Glomerular visceral epithelial cell (primary cell): Measurements from ENCODE around the gene LMOD2.

Experiments
- DNase-seq: peaks from one replicate; pipeline ENCODE4 v3.0.0-alpha.2; 2016; ENCODE audit errors: extremely low spot score

Gene LMOD2

DNA sequence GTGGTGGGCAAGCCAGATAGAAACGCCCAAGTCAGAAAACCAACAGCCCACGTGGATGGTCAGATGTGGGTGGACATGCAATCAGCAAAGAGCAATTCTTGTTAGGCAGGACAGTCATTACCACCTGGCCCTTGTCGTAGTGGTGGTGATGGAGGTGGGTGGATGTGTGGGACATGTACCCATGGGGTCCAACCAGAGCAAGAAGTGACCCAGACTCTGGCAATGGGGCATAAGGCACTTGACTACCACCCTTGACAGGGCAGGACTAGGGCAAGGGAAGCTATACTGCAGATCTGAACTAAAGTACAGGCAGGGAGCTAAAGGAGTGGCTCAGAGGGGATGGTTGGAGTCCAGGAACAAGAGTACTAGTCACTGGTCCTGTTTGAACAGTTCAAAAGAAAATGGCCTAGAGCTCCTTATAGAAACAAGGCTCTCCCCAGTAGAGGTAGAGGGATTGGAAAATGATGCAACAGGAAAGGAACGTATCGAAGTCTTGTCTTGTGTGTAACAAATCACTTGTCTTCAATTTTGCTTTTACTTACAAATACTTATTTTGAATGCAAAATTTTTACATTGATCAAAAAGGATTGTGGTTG lies 17.6 kb downstream of the LMOD2 start:
- DNase-seq, result no peak

DNA sequence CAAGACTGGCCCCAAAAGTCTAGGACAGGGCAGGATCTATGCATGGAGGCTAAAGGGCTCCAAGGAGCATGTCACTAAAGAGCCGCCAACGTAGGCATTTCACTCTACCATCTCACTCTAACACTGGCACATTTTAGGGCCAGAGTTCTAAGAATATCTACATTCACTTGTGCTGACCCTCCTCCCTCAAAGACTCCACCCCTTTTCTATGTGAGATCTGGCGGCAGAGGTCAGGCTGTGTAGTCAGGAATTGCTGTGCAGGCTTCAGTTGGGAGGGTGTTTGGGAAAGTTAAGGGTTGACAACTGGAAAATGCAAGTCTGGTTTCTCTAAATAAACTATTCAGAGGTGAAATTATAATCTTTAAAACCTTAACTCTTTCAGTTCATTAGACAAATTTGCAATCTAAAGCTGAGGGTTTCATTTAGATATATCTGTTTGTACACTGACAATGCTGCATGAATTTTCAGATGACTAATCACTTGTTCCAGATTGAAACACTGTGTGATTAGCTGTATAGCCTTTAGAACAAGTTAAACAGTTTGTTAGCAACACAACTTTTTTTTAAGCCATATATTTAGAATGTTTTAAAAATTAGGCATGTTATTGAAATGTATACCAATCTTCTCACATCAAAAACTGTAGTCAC lies 18.2 kb downstream of the LMOD2 start:
- no peak for DNase-seq

DNA sequence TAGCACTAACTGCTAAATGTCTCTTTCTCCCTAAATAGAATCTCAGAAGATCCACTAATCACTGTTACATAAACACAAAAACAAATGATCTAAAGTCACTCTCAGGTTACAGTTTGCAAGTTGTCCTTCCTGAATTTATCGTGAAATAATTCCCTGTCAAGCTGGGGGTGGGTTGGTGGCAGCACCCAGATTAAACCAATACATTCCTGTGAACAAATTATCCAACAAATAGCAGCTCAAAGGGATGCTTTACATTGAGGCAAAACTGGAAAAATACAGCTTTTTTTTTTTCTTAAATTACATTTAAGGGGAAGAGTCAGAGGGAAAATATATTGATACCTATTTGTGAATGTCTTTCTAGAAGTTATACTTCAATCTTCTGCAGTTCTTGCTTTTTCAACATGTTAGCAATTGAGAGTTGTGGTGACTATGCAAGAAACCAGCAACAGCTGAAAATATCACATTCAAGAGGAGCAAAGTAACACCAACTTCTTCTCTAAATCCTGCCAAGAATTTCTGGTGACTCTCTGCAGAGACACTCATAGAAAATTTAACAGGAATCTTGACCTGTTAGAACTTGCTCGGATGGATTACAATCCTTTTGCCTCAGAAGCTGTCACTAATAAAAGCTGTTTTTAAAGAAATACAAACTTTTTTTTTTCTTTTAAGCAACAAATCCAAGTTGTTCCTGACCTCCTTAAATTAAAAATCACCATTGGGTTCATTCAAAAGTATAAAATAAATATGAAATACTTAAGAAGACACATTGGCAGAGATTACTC lies 18.9 kb downstream of the LMOD2 start:
- peak; percentile 30 for DNase-seq

DNA sequence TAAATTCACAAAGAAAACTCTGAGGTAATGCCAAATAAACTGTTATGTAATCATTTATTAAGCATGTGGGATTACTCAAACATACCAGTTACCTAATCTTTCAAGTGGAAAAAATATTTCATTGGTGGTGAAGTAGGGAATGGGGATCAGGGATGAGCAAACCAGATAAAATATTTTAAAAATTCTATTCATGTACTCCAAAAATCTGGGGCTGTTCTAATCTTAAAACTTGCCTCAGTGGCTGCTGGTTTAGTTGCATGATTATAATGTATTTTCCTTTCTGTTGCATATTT lies 19.5 kb downstream of the LMOD2 start:
- peak; percentile 38 for DNase-seq

DNA sequence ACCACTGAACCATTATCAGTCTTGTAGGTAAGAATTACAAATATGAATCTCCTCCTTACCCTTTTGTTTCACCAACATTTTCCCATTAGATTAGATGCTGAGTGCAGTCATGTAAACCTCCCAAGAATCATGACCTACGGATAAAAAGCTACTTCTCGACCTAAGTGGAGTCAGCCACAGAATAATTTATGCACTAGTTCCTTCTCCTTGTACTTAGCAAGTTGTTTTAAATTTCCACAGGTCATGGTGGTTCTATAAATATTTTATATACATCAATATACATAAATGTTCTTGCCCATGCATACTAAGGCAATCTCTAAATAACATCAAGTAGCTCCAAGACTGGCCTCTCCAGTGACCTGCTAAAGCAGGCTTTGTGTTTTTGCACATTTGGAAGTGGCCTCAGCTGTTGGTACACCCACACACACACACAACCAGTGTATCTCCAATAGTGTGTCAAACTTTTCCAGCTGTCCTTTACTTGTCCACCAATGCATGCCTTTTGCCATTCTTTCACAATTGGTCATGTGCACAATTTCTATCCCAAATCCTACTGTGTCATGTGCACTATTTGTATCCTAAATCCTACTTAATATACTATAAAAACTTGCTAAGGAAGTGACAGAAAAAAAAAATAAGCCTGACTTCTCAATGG lies 21.5 kb downstream of the LMOD2 start:
- no peak for DNase-seq

DNA sequence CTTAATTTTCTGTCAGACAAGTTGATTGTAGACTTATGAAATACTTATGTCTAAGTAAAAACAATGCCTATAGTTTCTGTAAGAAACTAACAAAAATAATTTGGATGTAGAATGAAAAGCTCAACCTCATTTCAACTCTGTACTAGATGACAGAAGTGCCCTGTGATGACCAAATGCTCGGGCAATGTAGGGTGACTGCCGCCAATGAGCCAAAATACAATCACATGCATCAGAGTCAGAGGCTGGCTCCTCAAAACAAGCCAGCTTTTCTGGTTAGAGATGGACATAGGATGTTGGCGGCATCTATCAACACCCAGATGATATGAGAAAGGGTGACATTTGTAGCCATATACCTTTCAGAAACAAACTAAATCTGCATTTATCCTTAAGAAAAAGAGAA lies 23.9 kb downstream of the LMOD2 start:
- no peak for DNase-seq

DNA sequence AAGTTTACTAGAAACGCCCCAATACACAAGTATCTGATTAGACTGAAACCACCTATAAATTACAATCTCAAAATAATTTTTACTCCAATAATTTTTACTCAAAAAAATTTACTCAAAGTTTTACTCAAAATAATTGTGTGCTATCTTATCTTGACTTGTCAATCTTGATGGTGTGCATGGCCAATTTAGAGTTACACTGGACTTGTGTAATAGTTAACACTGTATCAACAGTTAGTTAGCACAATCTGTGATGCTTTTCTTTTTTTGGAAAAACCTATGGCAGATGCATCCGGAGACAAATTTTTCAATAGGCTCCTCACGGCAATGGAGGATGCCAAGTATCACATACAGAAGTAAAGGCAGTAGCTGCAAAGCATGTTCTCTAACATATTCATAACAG lies 24.9 kb downstream of the LMOD2 start:
- no peak for DNase-seq

DNA sequence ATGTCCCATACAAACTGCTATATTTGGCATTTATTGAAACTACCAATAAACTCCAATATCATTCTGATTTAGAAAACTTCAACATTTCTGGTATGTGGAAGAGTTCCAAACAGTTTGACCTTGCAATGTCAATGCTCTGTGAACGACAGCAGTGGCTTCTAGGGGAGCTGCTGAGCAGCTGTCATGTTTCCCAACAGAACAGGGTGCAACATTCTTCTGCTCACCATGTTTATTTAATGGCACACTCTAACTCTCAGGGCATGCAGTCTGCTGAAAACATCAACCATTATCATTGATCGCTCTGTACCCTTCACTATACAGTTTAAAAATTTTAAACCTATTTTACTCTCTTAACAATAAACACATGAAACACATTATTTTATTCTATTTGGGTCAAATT lies 25.9 kb downstream of the LMOD2 start:
- no peak for DNase-seq

DNA sequence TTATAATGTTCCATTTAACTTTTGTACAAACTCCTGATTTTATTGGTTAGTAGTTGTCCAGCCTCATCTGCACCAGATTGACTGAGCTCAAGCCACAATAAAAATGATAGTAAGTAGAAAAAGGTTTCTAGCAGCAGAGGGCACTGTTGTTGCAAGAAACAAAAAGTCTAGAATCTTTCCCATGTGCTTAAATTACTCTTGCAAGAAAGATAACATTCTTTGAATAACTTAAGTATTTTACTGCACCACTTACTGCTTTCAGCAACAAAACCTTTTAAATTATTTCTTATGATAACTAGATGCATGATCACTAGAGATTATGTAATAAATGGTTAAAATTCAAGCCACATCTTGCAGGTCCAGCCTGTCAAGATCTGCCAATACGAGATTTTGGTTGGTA lies 27.0 kb downstream of the LMOD2 start:
- peak; percentile 55 for DNase-seq

DNA sequence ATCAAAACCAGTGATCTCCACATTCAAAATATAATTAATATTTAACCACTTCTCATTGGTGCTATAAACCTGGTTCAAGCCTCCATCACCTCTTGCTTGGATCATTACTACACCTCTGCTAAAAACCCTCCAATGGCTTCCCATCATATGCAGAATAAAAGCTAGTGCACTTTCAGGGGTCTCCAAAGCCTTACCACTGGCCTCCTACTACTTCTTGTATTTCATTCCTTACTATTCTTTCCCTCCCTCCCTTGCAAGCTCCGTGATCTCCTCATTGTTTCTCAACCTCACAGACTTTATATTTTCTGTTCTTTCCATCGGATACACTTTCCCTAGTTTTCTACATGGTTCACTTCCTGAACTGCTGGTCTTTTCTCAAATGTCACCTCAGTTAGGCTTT lies 31.5 kb downstream of the LMOD2 start:
- no peak for DNase-seq

DNA sequence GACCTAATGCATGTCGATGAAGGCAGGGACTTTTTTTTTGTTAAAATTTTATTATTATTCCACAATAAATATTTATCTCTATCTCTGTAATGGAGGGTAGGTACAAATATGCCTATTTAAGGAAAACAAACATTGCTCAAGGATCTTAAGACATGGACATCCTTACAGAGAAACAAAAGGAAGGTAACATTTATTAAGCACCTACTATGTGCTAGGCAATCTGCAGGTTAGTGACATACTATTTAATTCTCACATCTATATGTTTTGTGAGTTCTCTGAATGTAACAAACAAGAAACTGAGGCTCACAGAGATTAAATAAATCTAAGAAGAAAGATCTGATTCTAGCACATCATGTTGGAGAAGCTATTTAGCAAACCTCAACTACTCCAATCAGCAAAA lies 32.1 kb downstream of the LMOD2 start:
- no peak for DNase-seq

DNA sequence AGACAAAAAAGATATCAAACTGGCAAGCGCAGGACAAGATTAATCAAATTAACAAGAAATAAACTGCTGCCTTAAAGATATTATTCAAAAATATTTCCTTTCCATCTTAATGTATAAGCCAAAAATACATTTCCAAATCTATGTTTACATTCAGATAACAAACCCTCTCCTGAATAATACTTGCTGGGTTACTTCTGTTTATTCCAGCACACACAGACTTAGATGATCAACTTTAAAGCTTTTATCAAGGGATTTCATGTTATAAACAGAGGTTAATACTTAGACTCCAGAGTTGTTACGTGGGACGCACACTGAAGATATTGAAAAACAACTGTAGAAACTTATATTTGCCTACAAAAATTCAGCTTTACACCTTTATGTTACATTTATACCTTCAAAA lies 33.6 kb downstream of the LMOD2 start:
- no peak for DNase-seq

DNA sequence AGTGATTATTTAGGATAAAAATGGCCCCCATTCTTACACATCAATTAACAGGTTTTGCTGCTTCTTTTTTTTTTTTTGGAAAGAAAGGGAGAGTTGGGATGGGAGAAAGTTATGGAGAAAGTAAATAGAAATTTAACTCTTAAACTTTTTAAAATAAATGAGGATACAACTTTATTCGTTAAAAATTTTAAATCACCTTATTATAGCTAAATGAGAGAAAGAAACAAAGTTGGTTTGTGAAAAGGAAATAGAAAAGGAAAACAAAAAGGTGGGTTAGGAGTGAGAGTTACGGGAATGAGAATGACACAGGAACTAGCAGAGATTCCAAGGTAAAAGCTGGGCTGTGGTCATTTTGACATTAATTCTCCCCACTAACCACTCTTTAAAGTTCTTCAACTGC lies 34.9 kb downstream of the LMOD2 start:
- DNase-seq, result no peak

DNA sequence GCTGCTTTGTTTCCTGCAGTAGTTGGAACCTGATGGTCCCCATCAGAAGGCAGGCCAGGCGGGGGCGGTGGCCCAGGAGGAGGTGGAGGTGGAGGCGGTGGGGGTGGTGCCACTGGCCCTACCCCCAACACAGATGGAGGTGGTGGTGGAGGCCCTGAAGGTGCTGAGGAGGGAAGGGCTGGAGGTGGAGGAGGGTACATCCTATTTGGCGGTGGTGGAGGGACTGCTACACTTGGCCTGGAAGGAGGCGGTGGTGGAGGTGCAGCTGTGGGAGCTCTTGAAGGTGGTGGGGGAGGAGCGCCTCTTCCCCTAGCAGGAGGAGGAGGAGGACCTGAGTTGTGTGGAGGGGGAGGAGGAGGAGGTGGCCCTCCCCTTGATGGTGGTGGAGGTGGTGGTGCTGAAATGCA lies 36.8 kb downstream of the LMOD2 start:
- no peak for DNase-seq

DNA sequence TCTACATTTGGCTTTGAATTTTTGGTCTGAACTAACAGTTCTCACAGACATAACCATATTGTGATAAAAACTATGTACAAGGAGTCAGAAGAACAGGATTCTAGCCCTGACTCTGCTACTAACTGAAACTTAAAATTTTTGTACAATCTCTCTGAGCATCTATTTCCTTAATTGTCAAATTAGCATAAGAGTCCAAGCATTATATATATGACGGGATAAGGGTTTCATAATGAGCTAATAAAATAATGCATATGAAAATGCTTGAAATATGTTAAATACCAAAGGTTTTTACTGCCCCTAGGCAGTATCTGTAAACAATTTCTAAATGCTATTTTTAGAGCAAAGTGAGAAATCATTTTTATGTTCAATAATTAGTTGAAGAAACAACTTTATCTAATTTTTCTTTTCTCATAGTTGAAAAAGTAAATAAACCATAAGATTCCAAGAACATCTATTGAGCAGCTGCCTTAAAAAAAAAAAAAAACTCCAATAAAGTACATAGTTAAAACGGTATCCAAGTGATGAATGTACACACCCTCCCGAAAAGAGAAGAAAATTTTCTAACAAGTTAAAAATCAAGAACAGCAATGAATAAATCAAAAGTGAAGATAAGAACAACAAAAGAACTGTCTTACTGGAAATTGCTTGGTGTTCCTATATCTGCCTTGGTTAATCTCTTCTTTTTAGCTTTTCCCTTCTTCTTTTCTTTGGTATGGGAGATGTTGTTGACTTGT lies 40.4 kb downstream of the LMOD2 start:
- DNase-seq, result no peak

DNA sequence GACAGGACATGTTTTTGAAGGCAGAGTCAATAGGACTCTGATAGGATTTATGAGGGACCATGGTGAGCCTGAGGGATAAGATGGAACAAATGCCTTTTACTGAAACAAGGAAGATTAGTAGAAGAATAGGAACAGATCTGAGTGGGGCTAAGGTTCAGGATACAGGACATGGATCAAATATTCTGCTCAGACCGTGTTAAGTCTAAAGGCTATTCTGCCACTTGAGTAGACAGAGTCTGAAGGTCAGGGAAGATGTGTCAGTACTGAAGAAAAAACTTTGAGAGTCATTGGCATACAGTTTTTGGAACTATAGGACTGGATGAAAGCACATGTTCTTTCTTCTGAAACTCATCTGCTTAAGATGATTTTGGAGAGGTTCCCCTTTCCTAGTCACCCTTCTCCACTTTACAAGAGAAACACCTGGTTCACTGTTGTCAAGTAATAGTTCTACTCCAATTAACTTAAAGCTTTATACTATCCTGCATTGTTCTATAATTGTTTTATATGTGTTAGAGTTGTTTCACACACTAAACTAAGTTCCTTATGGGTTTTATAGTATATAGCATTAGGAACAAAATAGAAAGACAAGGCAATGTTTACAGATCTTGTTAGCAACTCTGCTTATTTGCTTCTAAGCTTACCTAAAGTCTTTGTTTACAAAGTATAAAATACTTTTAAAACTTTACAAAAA lies 49.7 kb downstream of the LMOD2 start:
- DNase-seq, result no peak

DNA sequence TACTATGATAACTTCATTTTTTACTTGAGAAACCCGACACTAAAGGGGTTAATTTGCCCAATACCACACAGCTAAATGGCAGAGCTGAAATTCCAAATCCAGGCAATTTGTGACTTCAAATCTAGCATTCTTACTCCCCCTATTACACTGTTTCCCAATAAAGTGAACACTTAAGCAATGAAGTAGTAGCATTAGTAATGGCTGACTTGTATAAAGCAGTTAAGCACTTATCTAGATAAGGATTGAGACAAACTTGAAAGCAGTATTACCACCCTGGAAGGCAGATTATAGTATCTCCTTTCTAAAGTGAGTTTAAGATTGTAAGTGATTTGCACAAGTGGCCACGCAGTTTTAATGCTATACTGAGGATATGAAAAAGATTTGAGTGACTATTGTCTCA lies 53.9 kb downstream of the LMOD2 start:
- DNase-seq, result no peak

DNA sequence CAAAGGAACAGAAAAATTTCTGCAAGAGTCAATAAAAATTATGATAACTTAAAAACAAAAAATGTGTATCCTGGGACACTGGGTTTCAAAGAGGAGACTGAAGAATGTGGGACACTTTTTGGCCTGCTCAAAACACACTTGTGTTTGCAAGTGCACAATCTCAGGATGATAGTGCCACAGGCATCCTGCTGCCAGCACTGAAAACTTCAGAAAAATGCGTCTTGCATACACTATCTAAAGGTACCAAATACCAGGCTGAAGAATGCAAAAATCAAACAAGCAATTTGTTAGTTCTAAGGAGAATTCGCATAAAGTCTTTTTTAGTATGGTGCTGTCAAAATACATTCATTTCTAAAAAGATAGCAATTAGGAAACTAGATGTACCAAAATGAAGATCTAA lies 55.0 kb downstream of the LMOD2 start:
- no peak for DNase-seq

DNA sequence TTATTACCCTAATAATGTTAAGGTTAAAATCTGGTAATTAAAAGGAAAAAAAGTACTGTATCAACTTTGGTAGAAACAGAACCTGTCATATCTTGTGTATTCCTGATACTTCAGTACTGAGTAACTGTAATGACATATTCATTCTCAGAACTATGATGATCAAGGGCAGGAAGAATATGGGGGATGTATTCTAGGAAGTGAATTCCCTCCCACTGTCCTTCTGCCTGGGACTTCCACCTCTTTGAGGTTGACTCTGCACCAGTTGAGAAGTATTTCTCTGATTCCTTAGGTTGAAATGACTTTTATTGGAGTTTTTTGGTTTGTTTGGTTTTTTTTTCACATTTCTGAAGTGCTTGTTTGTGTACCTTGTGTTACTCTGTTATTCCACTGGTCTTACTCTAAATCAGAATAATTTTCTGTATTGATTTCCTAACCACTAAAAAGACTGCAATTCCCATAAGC lies 56.2 kb downstream of the LMOD2 start:
- no peak for DNase-seq

DNA sequence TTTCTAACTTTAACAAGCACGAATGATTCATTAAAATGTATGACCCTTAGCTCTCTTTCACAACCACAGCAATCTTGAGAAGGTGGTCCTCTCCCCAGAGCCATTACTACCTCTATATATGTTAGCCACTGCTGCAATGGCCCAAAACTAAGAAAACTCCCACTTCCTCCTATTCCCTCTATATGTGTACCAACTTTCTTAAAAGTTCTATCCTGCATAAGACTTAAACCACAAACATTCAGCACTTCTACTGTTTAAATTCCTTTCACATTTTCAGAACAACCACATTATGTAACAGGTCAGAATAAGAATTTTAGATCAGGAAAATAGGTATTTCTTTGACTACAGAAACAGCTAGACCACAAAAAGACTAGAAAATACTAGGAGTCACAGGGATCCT lies 57.0 kb downstream of the LMOD2 start:
- peak; percentile 44 for DNase-seq
